ENCODE measurements around the gene SUPT5H. TPM values are rescaled to one million over a fixed set of nuclear protein-coding genes. Genes with fewer than 3 reads are reported as not detected.

Gene SUPT5H
- total and polyA plus RNA-seq, 2 of the 8 experiments (the other 6 are each of a cell fraction or from before 2014, with no cell fraction given): 77.8 to 111 TPM

- Histone ChIP-seq H3K79me1 (ENCODE audit: low read depth, low read length) (no peaks in the 10 kb centered on the region; the same call in 1 of the 2 replicates), H3K18ac (ENCODE audit: extremely low read depth, low read length) (peak overlapping the region; percentile 93), H2AK5ac (ENCODE audit: low read depth, low read length) (0 out of 2 replicates have a peak overlapping the region, but pooled peaks have one; percentile 39), H3K4ac (replicated peaks; ENCODE audit: insufficient read length, low read depth, low read length) (peak overlapping the region; percentile 8), H4K5ac (ENCODE audit: insufficient read length, low read depth, low read length) (peak overlapping the region; percentile 70), H3K9me3 (ENCODE audit: insufficient read depth in 2 of 2, low read depth in 1 of 2, low read length in 1 of 2) (no peaks in the 10 kb centered on the region), H3K36me3 (ENCODE audit: control insufficient read depth in 2 of 4, insufficient read depth in 4 of 4, low read length in 3 of 4) (peaks cover 0 to 10% (median 2%) of the 10 kb centered on the region in 4 experiments; a peak in 3 of 8 replicates), H3K79me2 (ENCODE audit: control insufficient read depth in 1 of 2, insufficient read depth in 2 of 2, low read length in 2 of 2) (peaks cover 6 to 23% of the 10 kb centered on the region in 2 experiments; a peak in 3 of 4 replicates), H2BK20ac (ENCODE audit: low read length) (no peak overlapping the region), H2BK15ac (ENCODE audit: low read length) (peak overlapping the region; percentile 29; the same call in 1 of the 2 replicates), H3K4me3 (ENCODE audit: extremely low read depth in 1 of 4, insufficient read depth in 2 of 4, low read depth in 3 of 4, low read length in 4 of 4) (peak overlapping the region; percentile 66 to 97 (median 92)), H3K27ac (ENCODE audit: low read depth, low read length) (peak overlapping the region; percentile 83), H4K20me1 (replicated peaks in 1 of 2; ENCODE audit: control insufficient read depth in 1 of 2, insufficient read depth in 2 of 2, low read length in 2 of 2) (peaks cover 5 to 22% of the 10 kb centered on the region in 2 experiments), H3K4me2 (ENCODE audit: insufficient read depth in 1 of 2, low read depth in 2 of 2, low read length in 2 of 2) (peak overlapping the region; percentile 84 to 86), H3K23ac (ENCODE audit: insufficient read length) (no peak overlapping the region), H3K14ac (ENCODE audit: insufficient read length) (no peak overlapping the region), H4K91ac (replicated peaks; ENCODE audit: insufficient read length, low read length) (peak overlapping the region; percentile 76), H3K9ac (replicated peaks in 1 of 4; ENCODE audit: extremely low read depth in 1 of 4, low read depth in 3 of 4, low read length in 3 of 4) (peak overlapping the region; percentile 41 to 84 (median 72)), H2BK120ac (replicated peaks; ENCODE audit: low read depth, low read length) (no peak overlapping the region), H2AFZ (ENCODE audit: low read length) (no peak overlapping the region), H2BK12ac (ENCODE audit: low read depth, low read length) (0 out of 2 replicates have a peak overlapping the region, but pooled peaks have one; percentile 60), H3K27me3 (replicated peaks in 1 of 4; ENCODE audit: control insufficient read depth in 3 of 4, extremely low read depth in 1 of 4, insufficient read depth in 3 of 4, low read length in 3 of 4) (no peaks in the 10 kb centered on the region), H3K23me2 (ENCODE audit: low read depth, low read length) (peaks cover 16% of the 10 kb centered on the region), H3K56ac (replicated peaks; ENCODE audit: insufficient read length, low read depth, low read length) (peak overlapping the region; percentile 88), H3K4me1 (replicated peaks in 1 of 4; ENCODE audit: control insufficient read depth in 3 of 4, insufficient read depth in 4 of 4, low read length in 3 of 4) (peaks cover 9 to 33% (median 15%) of the 10 kb centered on the region in 4 experiments; a peak in 6 of 7 replicates), H2BK5ac (ENCODE audit: low read depth, low read length) (peak overlapping the region; percentile 93), H4K8ac (ENCODE audit: extremely low read depth, insufficient read depth, low read length) (peak overlapping the region; percentile 80; the same call in 1 of the 2 replicates)
- peak in 1 of 2 experiments; percentile 72 for DNase-seq (ENCODE audit: low read depth in 1 of 2, low spot score in 2 of 2)
- 4% methylated on average over 11 of the region's 54 CpGs; no CpG with 5 or more reads in 1 of the 2 experiments for WGBS, 2 experiments (ENCODE audit: extremely low coverage in 1 of 2, insufficient coverage in 1 of 2, insufficient read length in 1 of 2, insufficient replicate concordance in 2 of 2, low coverage in 1 of 2, low lambda C conversion rate in 2 of 2, missing lambda C conversion rate in 1 of 2)
- no peak for FAIRE-seq
- ChIA-PET POLR2A (ENCODE audit: partially characterized antibody) (interaction anchor here (0.9 to 25.7 kb wide), 11 partner anchors 8 to 102 kb away, joined by 3 to 1154 read pairs (median 6); partner anchors contain the start of genes MED29, PAF1, RPS16 and SAMD4B), CTCF (ENCODE audit: partially characterized antibody) (interaction anchor here (0.6 to 2.3 kb wide), 11 partner anchors 11 to 106 kb away, joined by 4 to 13 read pairs (median 6); partner anchors contain the start of gene SELENOV)
- TF ChIP-seq POLR2AphosphoS5 (IDR thresholded peaks at IDR 0.05; ENCODE audit: low read depth, low read length) (peak; percentile 56; the same call in 1 of the 2 replicates), CHD1 (IDR thresholded peaks at IDR 0.05; ENCODE audit: low read depth, low read length) (no peak), CTBP2 (IDR thresholded peaks at IDR 0.05; ENCODE audit: borderline replicate concordance, insufficient read depth, insufficient read length, low read length) (no peak), CREB1 (IDR thresholded peaks at IDR 0.05) (no peak), CBX5 (IDR thresholded peaks at IDR 0.05; ENCODE audit: low read depth, low read length) (no peak), CTCF (IDR thresholded peaks at IDR 0.05; ENCODE audit: control extremely low read depth in 1 of 3, insufficient read depth in 1 of 3, low read depth in 1 of 3, low read length in 3 of 3) (no peak), TCF12 (IDR thresholded peaks at IDR 0.05; ENCODE audit: low read depth, low read length) (no peak)
- TF ChIP-seq, protein P1, sequence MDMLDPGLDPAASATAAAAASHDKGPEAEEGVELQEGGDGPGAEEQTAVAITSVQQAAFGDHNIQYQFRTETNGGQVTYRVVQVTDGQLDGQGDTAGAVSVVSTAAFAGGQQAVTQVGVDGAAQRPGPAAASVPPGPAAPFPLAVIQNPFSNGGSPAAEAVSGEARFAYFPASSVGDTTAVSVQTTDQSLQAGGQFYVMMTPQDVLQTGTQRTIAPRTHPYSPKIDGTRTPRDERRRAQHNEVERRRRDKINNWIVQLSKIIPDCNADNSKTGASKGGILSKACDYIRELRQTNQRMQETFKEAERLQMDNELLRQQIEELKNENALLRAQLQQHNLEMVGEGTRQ (IDR thresholded peaks at IDR 0.05; ENCODE audit: low read length): no peak
Measured at GRCh38 chr19:39413272-39413910, 32.0 kb upstream of the SUPT5H start.

Data from H1 (cell line).